Measurements from ENCODE around the gene GGCX.

- TF ChIP-seq TAF1 (IDR thresholded peaks at IDR 0.05; ENCODE audit: borderline replicate concordance, low read depth, low read length) (no peak), POLR2A (IDR thresholded peaks at IDR 0.05; ENCODE audit: low read depth, low read length) (no peak), POLR2AphosphoS5 (IDR thresholded peaks at IDR 0.05; ENCODE audit: low read depth, low read length) (no peak)
Observed at GRCh38 chr2:85606116-85606455, 44.8 kb upstream of the GGCX start.
